ENCODE results near the gene PLEKHA7.

DNA sequence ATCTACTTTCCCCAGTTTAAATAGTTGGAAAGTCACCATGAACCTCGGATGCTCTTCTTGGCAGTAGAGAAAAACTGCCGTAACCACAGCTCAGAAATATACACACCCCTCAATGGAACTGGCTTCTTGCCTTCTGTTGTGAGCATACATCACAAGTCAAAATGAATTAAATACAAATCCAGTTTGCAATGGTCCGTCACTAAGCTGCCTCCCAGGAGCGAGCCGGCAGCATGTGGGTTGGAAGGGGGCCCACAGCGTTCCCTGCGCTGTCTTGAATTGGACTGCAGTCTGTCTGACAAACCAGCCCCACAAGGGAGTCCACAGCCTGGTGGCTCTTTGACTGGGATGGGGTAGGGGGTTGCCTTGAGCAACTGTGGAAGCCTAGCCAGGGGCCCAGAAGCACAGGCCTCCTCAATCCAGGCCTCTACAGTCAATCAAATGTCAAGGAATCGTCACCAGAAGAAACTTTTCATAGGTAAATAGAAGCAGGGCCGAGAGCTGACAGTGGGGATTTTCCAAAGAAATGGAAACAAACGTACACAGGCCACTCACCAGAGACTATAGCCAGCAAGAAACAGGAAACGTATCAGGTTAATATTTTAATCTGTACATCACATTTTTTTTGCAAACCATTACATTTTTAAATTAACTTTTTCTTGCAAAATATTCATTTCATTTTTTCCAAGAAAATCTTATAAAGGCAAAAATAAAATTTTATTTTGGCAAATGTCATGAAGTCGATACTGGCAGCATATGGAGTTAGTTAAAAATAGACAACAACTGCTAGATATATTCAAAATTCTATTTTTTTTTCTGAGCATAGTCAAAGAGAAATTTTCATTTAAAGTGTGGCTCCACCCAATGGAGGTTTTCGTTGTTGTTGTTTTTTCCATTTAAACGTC, 237.3 kb downstream of the PLEKHA7 start:
- TF ChIP-seq, protein P1, sequence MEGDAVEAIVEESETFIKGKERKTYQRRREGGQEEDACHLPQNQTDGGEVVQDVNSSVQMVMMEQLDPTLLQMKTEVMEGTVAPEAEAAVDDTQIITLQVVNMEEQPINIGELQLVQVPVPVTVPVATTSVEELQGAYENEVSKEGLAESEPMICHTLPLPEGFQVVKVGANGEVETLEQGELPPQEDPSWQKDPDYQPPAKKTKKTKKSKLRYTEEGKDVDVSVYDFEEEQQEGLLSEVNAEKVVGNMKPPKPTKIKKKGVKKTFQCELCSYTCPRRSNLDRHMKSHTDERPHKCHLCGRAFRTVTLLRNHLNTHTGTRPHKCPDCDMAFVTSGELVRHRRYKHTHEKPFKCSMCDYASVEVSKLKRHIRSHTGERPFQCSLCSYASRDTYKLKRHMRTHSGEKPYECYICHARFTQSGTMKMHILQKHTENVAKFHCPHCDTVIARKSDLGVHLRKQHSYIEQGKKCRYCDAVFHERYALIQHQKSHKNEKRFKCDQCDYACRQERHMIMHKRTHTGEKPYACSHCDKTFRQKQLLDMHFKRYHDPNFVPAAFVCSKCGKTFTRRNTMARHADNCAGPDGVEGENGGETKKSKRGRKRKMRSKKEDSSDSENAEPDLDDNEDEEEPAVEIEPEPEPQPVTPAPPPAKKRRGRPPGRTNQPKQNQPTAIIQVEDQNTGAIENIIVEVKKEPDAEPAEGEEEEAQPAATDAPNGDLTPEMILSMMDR (IDR thresholded peaks at IDR 0.05), result no peak
- no peak for TF ChIP-seq POLR2A (IDR thresholded peaks at IDR 0.05)

Measured in right lobe of liver (tissue), 4 donors.